Mesothelial cell of epicardium (in vitro differentiated cells): ENCODE data around the gene ALDOB. TPM values are rescaled to one million over a fixed set of nuclear protein-coding genes. Genes with fewer than 3 reads are reported as not detected.
"Not testable (repeated sequence)": the region's sequence is repeated elsewhere in the genome, so short reads cannot be mapped to it uniquely, and the experiment has no call there.

Source experiments
- DNase-seq, 2 experiments: peaks; one replicate each; pipeline ENCODE4 v3.0.0; 2021; ENCODE audit warnings: low spot score in 2 of 2; ENCODE audit not compliant: unreplicated experiment in 2 of 2
- H3K27ac Mint-ChIP-seq: 2 replicates; pipeline ENCODE4 v1.8.0; 2021; ENCODE audit warnings: mixed read lengths
- H3K27me3 Mint-ChIP-seq: 2 replicates; pipeline ENCODE4 v1.8.0; 2021; ENCODE audit warnings: low read depth, mixed read lengths
- H3K36me3 Mint-ChIP-seq: 2 replicates; pipeline ENCODE4 v1.8.0; 2021; ENCODE audit warnings: mixed read lengths
- H3K4me1 Mint-ChIP-seq: 2 replicates; pipeline ENCODE4 v1.8.0; 2021; ENCODE audit warnings: mixed read lengths
- H3K4me3 Mint-ChIP-seq: 2 replicates; pipeline ENCODE4 v1.8.0; 2021; ENCODE audit warnings: mild to moderate bottlenecking, moderate library complexity, mixed read lengths
- H3K9me3 Mint-ChIP-seq: 2 replicates; pipeline ENCODE4 v1.8.0; 2021; ENCODE audit warnings: mixed read lengths
- total RNA-seq: library from RNA; stranded (reverse); gene quantifications from 3 replicates; pipeline ENCODE4 v1.2.1, GENCODE V29; 2021
- TF ChIP-seq, protein P1 (sequence below): fragments of 200-600 bp; sonication (generic); IDR thresholded peaks from one replicate; pipeline ENCODE4 v1.5.0; 2021; ENCODE audit warnings: antibody characterized with exemption; ENCODE audit not compliant: unreplicated experiment

ALDOB gene
- total RNA-seq, 1 donor from 2014 or later = not detected

DNA sequence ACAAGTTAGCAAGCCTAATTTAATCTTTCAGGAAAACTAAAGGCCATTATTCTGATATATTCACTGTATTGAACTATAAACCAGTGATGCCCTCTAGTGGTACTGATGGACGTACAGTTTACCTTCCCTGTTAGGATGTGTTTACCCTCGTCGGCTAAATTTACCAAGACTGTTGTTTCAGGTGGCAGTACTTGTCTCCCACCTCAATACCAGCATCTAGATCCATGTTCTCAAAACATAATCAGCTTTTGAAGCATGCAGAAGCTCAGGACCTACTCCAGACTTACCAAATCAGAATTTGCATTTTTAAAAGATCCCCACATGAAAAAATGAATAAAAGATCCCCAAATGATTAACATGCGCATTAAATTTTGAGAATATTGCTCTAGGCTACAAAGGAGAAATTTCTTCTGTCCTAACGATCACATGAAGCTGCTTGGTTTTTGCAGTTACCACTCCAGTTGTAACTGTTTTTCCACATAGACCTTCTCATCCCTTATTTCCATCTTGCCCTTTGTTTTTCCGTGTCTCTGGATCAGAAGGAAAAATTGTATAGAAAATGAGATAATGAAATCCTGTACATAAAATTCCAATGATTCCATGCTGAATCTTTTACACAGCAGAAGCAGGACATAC lies 47.6 kb downstream of the ALDOB start:
- TF ChIP-seq, protein P1, sequence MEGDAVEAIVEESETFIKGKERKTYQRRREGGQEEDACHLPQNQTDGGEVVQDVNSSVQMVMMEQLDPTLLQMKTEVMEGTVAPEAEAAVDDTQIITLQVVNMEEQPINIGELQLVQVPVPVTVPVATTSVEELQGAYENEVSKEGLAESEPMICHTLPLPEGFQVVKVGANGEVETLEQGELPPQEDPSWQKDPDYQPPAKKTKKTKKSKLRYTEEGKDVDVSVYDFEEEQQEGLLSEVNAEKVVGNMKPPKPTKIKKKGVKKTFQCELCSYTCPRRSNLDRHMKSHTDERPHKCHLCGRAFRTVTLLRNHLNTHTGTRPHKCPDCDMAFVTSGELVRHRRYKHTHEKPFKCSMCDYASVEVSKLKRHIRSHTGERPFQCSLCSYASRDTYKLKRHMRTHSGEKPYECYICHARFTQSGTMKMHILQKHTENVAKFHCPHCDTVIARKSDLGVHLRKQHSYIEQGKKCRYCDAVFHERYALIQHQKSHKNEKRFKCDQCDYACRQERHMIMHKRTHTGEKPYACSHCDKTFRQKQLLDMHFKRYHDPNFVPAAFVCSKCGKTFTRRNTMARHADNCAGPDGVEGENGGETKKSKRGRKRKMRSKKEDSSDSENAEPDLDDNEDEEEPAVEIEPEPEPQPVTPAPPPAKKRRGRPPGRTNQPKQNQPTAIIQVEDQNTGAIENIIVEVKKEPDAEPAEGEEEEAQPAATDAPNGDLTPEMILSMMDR = no peak
- Mint-ChIP-seq H3K4me3 (no peak overlapping the region), H3K27me3 (no peaks in the 10 kb centered on the region), H3K27ac (no peak overlapping the region), H3K4me1 (no peaks in the 10 kb centered on the region), H3K36me3 (peaks cover 56% of the 10 kb centered on the region), H3K9me3 (peaks cover 36% of the 10 kb centered on the region)
- no peak for DNase-seq

DNA sequence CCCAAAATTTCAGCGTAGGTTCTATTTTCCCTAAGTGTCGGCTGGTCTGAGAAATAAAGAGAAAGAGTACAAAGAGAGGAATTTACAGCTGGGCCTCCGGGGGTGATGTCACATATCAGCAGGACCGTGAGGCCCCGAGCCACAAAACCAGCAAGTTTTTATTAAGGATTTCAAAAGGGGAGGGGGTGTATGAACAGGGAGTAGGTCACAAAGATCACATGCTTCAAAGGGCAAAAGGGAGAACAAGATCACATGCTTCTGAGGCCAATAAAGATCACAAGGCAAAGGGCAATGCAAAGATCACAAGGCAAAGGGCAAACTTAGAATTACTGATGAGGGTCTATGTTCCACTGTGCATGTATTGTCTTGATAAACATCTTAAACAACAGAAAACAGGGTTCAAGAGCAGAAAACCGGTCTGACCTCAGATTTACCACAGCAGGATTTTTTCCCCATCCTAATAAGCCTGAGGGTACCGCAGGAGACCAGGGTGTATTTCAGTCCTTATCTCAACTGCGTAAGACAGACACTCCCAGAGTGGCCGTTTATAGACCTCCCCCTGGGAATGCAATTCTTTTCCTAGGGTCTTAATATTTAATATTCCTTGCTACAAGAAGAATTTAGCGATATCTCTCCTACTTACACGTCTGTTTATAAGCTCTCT lies 50.6 kb downstream of the ALDOB start, which contains the start of gene BAAT:
Gene BAAT, minus strand, starts transcription at position 134 of the 664 bp plus-strand sequence. CDS start 13,602 bp downstream, outside the sequence.
- Mint-ChIP-seq H3K36me3 (peaks cover 27% of the 10 kb centered on the region), H3K9me3 (peaks cover 24% of the 10 kb centered on the region)
- H3K4me1 Mint-ChIP-seq, H3K4me3 Mint-ChIP-seq, H3K27me3 Mint-ChIP-seq, DNase-seq, H3K27ac Mint-ChIP-seq: not testable (repeated sequence)

DNA sequence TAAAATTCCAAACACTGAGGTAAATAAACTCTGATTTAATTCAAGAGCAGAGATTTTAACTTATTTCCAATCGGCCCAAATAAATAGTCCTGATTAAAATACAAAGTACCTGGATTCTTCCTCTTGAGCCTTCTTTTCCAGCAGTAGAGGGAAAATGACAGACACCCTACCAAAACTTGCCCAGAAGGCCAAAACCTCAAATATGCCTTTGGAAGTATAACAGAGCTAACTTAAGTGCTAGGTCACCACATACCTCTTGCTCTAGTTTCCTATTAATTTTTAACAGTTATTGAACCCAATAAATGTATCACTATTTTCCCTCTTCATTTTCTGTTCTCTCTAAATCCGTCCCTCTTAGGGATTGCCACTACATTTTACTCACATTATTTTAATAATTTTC lies 52.2 kb downstream of the ALDOB start:
- no peak overlapping the region for H3K4me3 Mint-ChIP-seq
- H3K27ac Mint-ChIP-seq = no peak overlapping the region
- DNase-seq = no peak
- no peaks in the 10 kb centered on the region for H3K27me3 Mint-ChIP-seq
- TF ChIP-seq, protein P1 = no peak
- peaks cover 21% of the 10 kb centered on the region for H3K36me3 Mint-ChIP-seq
- H3K9me3 Mint-ChIP-seq = peaks cover 34% of the 10 kb centered on the region
- no peaks in the 10 kb centered on the region for H3K4me1 Mint-ChIP-seq

DNA sequence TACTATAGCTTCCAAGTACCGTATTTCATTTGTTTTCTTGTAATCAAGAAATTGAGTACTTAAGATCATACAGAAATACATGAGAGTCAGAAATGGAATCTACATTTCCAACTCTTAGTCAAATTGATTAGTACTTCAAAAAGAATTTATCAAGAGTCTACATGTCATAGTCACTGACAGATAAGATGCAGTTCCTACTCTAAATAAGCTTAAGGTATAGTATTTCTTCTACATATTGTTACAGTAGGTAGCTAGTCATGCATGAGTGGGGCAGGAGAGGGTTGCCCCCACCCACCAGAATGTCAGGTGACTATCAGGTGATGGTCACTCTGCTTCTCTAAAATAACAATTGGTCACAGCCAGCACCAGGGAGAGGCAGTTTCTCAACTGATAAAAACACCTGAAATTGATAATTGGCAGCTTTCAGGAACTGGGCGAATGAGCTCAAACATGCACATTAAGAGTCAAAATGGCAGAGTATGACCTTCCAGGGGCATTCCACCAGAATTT lies 53.7 kb downstream of the ALDOB start:
- no peak for DNase-seq
- Mint-ChIP-seq H3K4me3 (no peak overlapping the region), H3K27ac (no peak overlapping the region), H3K27me3 (no peaks in the 10 kb centered on the region), H3K36me3 (peaks cover 21% of the 10 kb centered on the region), H3K9me3 (peaks cover 44% of the 10 kb centered on the region), H3K4me1 (no peaks in the 10 kb centered on the region)
- TF ChIP-seq, protein P1 = no peak

DNA sequence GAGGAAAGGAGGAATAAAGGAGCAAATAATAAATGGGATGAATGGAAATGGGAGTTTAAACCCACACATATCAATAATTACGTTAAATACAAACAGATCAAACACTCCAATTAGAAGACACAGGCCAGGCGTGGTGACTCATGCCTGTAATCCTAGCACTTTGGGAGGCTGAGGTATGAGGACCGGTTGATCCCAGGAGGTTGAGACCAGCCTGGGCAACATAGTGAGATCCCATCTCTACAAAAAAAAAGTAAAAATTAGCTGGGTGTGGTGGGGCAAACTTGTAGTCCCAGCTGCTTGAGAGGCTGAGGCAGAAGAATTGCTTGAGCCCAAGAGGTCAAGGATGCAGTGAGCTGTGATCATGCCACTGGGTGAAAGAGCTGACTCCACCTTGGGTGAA lies 54.5 kb downstream of the ALDOB start:
- Mint-ChIP-seq H3K4me3 (no peak overlapping the region), H3K27ac (no peak overlapping the region), H3K27me3 (no peaks in the 10 kb centered on the region), H3K36me3 (peaks cover 19% of the 10 kb centered on the region), H3K4me1 (peaks cover under 1% of the 10 kb centered on the region), H3K9me3 (peaks cover 42% of the 10 kb centered on the region)
- TF ChIP-seq, protein P1 = no peak
- no peak for DNase-seq

DNA sequence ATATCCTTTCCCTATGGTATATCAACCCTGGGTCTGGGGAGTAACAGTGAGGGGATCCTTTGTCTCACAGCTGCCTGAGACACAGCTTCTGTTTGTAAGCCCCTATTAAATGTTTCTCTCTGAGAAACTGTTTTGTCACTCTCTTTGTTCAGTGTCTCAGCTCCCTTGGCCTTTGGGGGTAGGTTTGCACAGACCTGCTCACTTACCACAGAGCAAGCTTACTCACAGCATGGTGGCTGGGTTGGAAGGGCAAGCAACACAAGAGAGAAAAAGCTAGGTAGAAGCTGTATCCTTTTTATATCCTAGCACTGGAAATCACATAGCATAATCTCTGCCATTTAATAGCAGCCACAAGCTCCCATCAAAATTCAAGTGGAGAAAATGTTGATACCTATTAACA lies 55.3 kb downstream of the ALDOB start:
- H3K36me3 Mint-ChIP-seq = peaks cover 14% of the 10 kb centered on the region
- H3K27me3 Mint-ChIP-seq = no peaks in the 10 kb centered on the region
- TF ChIP-seq, protein P1 = no peak
- no peak for DNase-seq
- H3K4me1 Mint-ChIP-seq = peaks cover 4% of the 10 kb centered on the region
- H3K9me3 Mint-ChIP-seq = peaks cover 35% of the 10 kb centered on the region
- no peak overlapping the region for H3K27ac Mint-ChIP-seq
- H3K4me3 Mint-ChIP-seq = no peak overlapping the region
